GM18498 (cell line): Measurements from ENCODE around the gene OAF.

ENCODE experiments used
- ATAC-seq: cut with Tn5 transposase; IDR thresholded peaks from one replicate; pipeline ENCODE4 v1.9.1; 2021; ENCODE audit warnings: mild to moderate bottlenecking, moderate library complexity; ENCODE audit not compliant: unreplicated experiment

OAF gene

GRCh38 chr11:120221115-120221752, 10.4 kb downstream of the OAF start:
- ATAC-seq: no peak

DNA sequence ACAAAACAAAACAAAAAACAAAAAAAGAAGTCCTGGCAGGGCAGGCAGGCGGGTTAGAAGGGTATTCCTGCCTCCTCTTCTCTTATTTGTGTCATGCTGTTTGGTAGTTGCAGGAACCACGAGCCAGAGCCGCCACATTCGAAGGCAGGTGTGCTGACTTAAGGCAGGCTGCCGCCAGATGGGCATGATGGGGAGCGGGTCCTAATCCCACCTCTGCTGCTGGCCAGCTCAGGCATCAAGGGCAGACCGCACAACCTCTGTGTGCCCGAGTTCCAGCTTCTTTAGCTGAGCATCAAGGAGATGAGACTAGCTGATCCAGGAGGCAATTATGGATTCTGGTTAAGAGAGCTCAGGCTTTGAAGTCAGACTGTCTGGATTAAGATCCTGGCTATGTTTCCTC, 12.1 kb downstream of the OAF start:
- no peak for ATAC-seq

GRCh38 chr11:120223793-120224192, 13.0 kb downstream of the OAF start:
- ATAC-seq: no peak

- ATAC-seq: no peak
These were observed 13.5 kb downstream of the OAF start for GRCh38 chr11:120224361-120224760.

DNA sequence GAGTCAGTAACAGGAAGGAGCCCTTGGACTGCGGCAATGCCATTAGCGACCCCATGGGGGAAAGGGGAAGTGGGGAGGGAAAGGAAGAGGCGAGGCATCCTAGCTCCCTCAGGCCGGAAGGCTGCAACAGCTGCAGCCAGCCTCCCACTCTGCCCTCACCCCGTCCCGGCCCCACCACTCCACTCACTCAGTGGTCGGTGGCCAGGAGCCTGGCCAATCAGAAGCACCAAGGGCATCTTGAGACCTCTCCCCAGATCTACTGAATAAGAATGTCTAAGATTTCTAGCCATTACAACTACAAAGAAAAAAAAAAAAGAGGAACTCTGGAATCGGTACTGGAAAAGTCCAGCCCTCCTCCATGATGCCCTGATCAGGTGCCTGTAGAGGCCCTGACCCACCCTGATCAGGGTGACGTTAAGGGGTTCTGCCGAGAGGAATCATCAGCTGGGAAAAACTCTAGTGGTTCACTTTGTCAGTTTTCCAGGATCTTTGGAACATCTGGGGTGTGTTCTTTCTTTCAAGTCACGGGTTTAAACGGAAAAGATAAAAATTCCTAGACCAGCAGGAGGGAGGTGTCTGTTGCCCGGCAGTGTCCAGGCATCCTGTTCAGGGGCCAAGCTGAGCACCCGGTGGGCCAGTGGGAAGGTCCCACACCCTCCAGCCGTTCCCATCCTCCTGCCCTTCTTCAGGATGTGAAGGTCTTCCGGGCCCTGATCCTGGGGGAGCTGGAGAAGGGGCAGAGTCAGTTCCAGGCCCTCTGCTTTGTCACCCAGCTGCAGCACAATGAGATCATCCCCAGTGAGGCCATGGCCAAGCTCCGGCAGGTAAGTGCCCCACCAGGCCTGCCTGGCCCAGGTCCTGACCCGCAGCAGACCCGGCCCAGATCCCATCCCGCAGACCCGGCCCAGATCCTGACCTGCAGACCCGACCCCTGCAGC, 14.4 kb downstream of the OAF start:
- ATAC-seq: no peak

- ATAC-seq: no peak
These were observed 15.4 kb downstream of the OAF start for GRCh38 chr11:120226242-120226641.

- ATAC-seq: no peak
These were observed 15.9 kb downstream of the OAF start for GRCh38 chr11:120226714-120227113.

DNA sequence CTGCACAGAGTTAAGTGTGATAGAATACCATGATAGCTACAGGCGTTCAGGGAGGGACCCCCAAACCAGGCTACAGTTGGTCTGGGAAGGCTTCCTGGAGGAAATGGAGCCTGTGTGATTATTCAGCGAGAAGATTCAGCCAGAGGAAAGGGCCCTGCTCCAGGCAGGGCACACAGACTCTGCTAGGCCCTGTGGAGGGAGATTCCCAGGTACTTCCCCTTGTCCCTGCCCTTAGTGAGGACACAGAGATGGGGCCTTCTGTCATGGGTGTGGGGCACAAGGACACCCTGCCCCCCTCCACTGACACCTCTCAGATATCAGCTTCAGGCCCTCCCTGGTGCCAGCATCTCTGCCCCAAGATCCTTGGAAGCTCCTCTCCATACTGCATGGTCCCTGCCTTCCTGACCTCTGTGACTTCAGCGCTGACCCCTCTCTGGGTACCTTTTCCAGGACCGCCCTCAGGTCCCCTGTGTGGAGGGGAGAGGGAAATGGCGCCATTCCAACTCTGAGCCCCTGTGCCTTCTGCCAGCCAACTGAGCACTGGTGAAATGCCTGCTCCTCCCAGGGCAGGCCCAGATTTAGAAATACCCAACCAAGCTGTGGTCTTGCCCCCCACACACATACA, 16.5 kb downstream of the OAF start:
- no peak for ATAC-seq

- ATAC-seq: no peak
These were observed 18.1 kb downstream of the OAF start for GRCh38 chr11:120228794-120229384.

DNA sequence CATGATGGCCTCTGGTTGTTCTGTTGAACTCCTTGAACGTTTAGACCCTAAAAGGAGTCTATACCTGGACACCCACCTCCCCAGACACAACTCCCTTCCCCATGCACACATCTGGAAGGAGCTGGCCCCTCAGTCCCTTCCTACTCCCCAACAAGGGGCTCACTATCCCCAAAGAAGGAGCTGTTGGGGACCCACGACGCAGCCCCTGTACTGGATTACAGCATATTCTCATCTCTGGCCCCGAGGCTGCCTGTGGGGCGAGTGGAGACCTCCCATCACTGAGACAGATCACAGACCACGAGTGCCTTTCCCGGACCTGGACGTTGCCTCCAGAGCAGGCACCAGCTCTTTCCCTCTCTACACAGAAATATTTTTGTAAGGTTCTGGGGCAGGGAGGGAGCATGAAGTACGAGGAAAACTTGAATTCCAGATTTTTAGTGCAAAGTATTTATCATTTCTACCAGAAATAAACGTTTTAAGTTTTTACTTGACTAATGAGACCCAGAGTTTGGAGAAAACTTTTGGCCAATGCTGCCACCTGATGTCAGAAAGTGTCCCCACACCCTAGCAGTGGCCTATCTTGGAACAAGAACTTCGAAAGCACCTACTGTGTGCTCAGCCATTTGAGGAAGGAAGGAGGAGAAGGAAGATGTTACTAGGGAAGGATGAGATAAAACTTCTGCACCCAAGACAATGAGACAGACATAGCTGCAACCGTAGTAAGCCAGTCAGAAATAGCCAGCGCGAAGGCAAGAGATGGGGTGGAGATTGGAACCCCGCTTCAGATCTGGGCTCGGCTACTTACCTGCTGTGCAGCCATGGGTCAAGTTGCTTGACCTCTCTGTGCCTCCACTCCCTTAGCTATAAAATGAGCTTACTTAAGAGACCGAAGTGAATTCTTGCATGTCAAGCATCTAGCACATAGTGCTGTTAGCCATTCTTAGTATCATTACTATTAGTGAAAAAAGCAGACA, 18.9 kb downstream of the OAF start:
- no peak for ATAC-seq

GRCh38 chr11:120230433-120231071, 19.7 kb downstream of the OAF start:
- ATAC-seq: no peak

DNA sequence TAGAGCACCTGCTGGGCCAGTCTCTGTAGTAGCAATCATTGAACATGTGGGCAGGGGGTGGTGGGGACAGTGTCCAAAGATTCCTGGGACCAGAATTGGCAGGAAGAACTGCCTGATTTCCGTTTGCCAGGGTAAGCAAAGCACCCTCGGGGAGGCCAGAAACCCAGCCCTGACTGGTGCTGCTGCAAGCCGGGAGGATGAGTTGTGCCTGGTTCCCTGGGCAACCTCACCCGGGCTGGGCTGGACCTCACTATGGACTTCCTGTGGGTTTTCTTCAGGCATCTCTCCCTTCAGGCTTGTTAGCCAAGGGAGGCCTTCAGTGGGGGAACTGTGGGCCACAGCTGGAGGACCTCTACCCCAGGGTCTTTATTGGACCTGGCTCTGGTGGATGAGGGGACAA, 21.1 kb downstream of the OAF start:
- no peak for ATAC-seq

DNA sequence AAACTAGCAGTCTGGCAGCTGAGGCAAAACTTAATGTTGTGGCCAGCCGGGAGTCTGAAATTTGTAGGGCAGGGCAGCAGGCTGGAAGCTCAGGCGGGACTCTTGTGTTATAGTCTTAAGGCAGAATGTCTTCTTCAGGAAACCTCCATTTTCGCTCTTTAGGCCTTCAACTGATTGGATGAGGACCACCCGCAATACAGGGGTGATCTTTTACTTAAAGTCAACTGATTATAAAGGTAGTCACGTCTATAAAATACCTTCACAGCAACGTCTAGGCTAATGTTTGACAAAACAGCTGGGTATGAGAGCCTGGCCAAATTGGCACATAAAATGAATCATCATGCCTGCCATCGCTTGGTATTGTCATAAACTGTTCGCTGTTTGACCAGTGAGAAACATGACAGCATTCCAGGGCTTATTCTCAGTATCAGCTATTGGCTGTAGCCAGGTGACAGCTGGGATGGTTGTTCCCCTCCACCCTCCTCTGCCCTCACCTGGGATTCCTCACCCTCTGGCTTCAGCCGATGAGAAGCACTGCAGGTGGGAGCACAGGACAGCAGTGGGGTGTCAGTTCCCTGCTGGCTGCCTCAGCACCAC, 22.5 kb downstream of the OAF start:
- no peak for ATAC-seq

DNA sequence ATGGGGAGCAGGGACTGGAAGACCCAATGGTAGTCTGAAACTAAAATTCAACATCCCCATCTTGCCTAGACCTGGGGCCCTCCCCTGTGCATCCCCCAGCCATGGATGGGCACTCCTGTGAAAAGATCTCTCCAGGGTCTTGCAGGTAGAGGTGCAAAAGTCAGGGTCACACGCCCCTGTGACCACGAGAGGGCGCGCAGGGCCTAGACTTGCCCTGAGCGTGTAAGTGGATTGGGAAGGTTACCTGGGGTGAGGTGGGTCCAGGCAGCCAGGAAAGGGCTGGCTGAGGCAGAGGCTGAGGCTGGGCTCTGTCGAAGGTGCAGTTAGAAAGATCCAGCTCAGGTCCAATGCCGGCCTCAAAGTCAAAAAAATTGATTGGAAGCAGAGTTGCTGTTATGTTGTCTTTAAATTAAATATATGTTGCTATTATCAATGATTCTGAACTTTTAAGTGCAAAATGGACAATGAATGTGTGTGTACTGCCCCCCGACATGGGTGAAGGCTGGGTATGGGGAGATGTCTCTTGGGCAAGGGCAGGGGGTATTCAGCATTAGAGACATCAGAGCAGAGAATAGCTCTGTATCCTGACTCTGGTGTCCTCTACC, 24.3 kb downstream of the OAF start:
- peak; percentile 48 for ATAC-seq

GRCh38 chr11:120236169-120237107, 25.6 kb downstream of the OAF start:
- ATAC-seq: no peak

GRCh38 chr11:120238968-120239620, 28.3 kb downstream of the OAF start:
- no peak for ATAC-seq
